ENCODE measurements around the gene PKMYT1. TPM values are rescaled to one million over a fixed set of nuclear protein-coding genes. Genes with fewer than 3 reads are reported as not detected.

The PKMYT1 gene
- total and polyA plus RNA-seq, 9 of the 15 experiments (the other 6 are each of a cell fraction or from before 2014, with no cell fraction given), result 8.7 to 201 (median 37.8) TPM

GRCh38 chr16:3020247-3020603, 40.0 kb upstream of the PKMYT1 start, which contains the start of gene TNFRSF12A:
TSS of gene TNFRSF12A (plus strand) at chr16:3020368. CDS start at chr16:3020398, 30 bp downstream.
- FAIRE-seq, result no peak
- Histone ChIP-seq H4K20me1 (replicated peaks; ENCODE audit: control insufficient read depth, insufficient read depth, low read length) (peaks cover 28% of the 10 kb centered on the region), H3K36me3 (ENCODE audit: control insufficient read depth, insufficient read depth, low read length) (peaks cover 16% of the 10 kb centered on the region; the same call in 2 of the 3 replicates), H3K27me3 (ENCODE audit: control insufficient read depth in 2 of 2, insufficient read depth in 2 of 2, low read length in 2 of 2) (no peaks in the 10 kb centered on the region), H3K4me3 (peak within 1 kb of the TSS; percentile 82), H3K79me2 (ENCODE audit: control insufficient read depth, insufficient read depth, low read length) (peaks cover 40% of the 10 kb centered on the region), H3K9me1 (ENCODE audit: control insufficient read depth, insufficient read depth, low read length) (peaks cover 2% of the 10 kb centered on the region), H3K9ac (ENCODE audit: insufficient read depth in 1 of 2, low read depth in 2 of 2, low read length in 2 of 2) (peak within 1 kb of the TSS; percentile 88 to 94), H3K4me2 (ENCODE audit: insufficient read depth, low read length) (peak within 1 kb of the TSS; percentile 90), H3K9me3 (replicated peaks; ENCODE audit: control insufficient read depth, insufficient read depth, low read depth, low read length) (no peaks in the 10 kb centered on the region), H2AFZ (ENCODE audit: low read depth, low read length) (peak within 1 kb of the TSS; percentile 97), H3K4me1 (replicated peaks in 1 of 2; ENCODE audit: control insufficient read depth in 2 of 2, insufficient read depth in 2 of 2, low read length in 2 of 2) (peaks cover 38 to 92% of the 10 kb centered on the region in 2 experiments), H3K27ac (ENCODE audit: extremely low read depth, low read depth, low read length) (peak within 1 kb of the TSS; percentile 90)
- CTCF ChIA-PET (ENCODE audit: low intra/inter-chr PET ratio), result interaction anchor here (0.6 kb wide), 1 partner anchor 41 kb away, joined by 6 read pairs; no protein-coding TSS in a partner anchor
- WGBS (ENCODE audit: insufficient coverage, low coverage, missing lambda C conversion rate), result under 1% methylated on average over 21 of the region's 49 CpGs
- POLR2A ChIA-PET, result interaction anchor here (0.6 to 3.3 kb wide), 9 partner anchors 9 to 410 kb away, joined by 3 to 29 read pairs (median 4); no protein-coding TSS in a partner anchor
- DNase-seq (ENCODE audit: extremely low read depth in 1 of 4, low spot score in 3 of 4), result peak; percentile 86 to 94 (median 88)
- peak; percentile 47 for ATAC-seq
- BruUV-seq (replicated peaks), result no TSS peak
- in situ Hi-C loops (cut with MboI), result no loop called here
- intact Hi-C loops (cut with micrococcal nuclease), result loop anchor here (1.0 to 10.0 kb wide), 2 partner anchors 12 to 55 kb away; partner anchors contain the start of genes KREMEN2 and PAQR4
- TF ChIP-seq TAL1 (IDR thresholded peaks at IDR 0.05) (no peak), GATAD2B (IDR thresholded peaks at IDR 0.05; ENCODE audit: borderline replicate concordance) (peak; percentile 58; the same call in 1 of the 2 replicates), ZNF174 (CRISPR knock-in tag; IDR thresholded peaks at IDR 0.05) (no peak), POLR2A (conservative IDR thresholded peaks at IDR 0.05) (peak; percentile 90), FOXP4 (CRISPR knock-in tag; IDR thresholded peaks at IDR 0.05; ENCODE audit: borderline replicate concordance) (peak; percentile 58; the same call in 1 of the 2 replicates), ZNF766 (CRISPR knock-in tag; conservative IDR thresholded peaks at IDR 0.05) (0 out of 2 replicates have a peak, but pooled peaks have one; percentile 1), NCOR1 (IDR thresholded peaks at IDR 0.05) (no peak; the same call in 1 of the 2 replicates), SMAD4 (CRISPR knock-in tag; conservative IDR thresholded peaks at IDR 0.05) (peak; percentile 92), MTA1 (IDR thresholded peaks at IDR 0.05; ENCODE audit: borderline replicate concordance) (no peak), PHF21A (IDR thresholded peaks at IDR 0.05; ENCODE audit: borderline replicate concordance, low read depth) (no peak), ZNF780A (CRISPR knock-in tag; IDR thresholded peaks at IDR 0.05) (no peak), POLR2H (tag; IDR thresholded peaks at IDR 0.05; ENCODE audit: low read depth) (no peak), ZMIZ1 (IDR thresholded peaks at IDR 0.05; ENCODE audit: low read depth in 2 of 2, low read length in 2 of 2) (peak in 1 of 2 experiments; percentile 15; a peak in 1 of 4 replicates), CBX1 (IDR thresholded peaks at IDR 0.05; ENCODE audit: low read depth) (peak; percentile 58; the same call in 1 of the 2 replicates), NCOA1 (IDR thresholded peaks at IDR 0.05; ENCODE audit: low read depth) (no peak), SIN3A (IDR thresholded peaks at IDR 0.05; ENCODE audit: borderline replicate concordance in 2 of 2, control insufficient read depth in 1 of 2, low read depth in 2 of 2, low read length in 2 of 2) (peak; percentile 63 to 65; a peak in 2 of 4 replicates)
- TF ChIP-seq, protein P1, sequence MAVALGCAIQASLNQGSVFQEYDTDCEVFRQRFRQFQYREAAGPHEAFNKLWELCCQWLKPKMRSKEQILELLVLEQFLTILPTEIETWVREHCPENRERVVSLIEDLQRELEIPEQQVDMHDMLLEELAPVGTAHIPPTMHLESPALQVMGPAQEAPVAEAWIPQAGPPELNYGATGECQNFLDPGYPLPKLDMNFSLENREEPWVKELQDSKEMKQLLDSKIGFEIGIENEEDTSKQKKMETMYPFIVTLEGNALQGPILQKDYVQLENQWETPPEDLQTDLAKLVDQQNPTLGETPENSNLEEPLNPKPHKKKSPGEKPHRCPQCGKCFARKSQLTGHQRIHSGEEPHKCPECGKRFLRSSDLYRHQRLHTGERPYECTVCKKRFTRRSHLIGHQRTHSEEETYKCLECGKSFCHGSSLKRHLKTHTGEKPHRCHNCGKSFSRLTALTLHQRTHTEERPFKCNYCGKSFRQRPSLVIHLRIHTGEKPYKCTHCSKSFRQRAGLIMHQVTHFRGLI (CRISPR knock-in tag; IDR thresholded peaks at IDR 0.05), result no peak
